Mononuclear cell (primary cell): ENCODE data around the gene CERS5. TPM values are rescaled to one million over a fixed set of nuclear protein-coding genes. Genes with fewer than 3 reads are reported as not detected.
A peak's percentile ranks its signal among the peaks of the same experiment; 100 is the strongest.

Experiments
- H3K27me3 ChIP-seq: 2 replicates; pipeline ENCODE4 v1.6.0; 2011; ENCODE audit warnings: low read length, control low read depth; ENCODE audit not compliant: insufficient read depth
- H3K4me1 ChIP-seq: 2 replicates; pipeline ENCODE4 v1.5.1; 2011; ENCODE audit warnings: mild to moderate bottlenecking, low read length, control low read depth; ENCODE audit not compliant: insufficient read depth
- H3K4me3 ChIP-seq: 2 replicates; pipeline ENCODE4 v1.5.1; 2011; ENCODE audit warnings: mild to moderate bottlenecking, low read length, moderate library complexity
- H3K9me3 ChIP-seq: 2 replicates; pipeline ENCODE4 v1.5.1; 2011; ENCODE audit warnings: low read depth, mild to moderate bottlenecking, control low read depth, low read length
- total RNA-seq: library from RNA; depleted of rRNA; stranded (reverse); fragments of >200 nt; gene quantifications from one replicate; pipeline ENCODE4 v1.2.3, GENCODE V29; 2012

Gene CERS5
- total RNA-seq, 1 donor, result 30.3 TPM

GRCh38 chr12:50127546-50127945 lies 39.6 kb downstream of the CERS5 start:
- Histone ChIP-seq H3K4me1 (peaks cover 8% of the 10 kb centered on the region), H3K27me3 (no peaks in the 10 kb centered on the region), H3K9me3 (no peaks in the 10 kb centered on the region), H3K4me3 (no peak overlapping the region)

GRCh38 chr12:50123203-50123602 lies 44.0 kb downstream of the CERS5 start:
- Histone ChIP-seq H3K4me1 (peaks cover 8% of the 10 kb centered on the region), H3K4me3 (no peak overlapping the region), H3K27me3 (no peaks in the 10 kb centered on the region), H3K9me3 (no peaks in the 10 kb centered on the region)

GRCh38 chr12:50121641-50122040 lies 45.5 kb downstream of the CERS5 start:
- Histone ChIP-seq H3K27me3 (no peaks in the 10 kb centered on the region), H3K4me3 (no peak overlapping the region), H3K9me3 (no peaks in the 10 kb centered on the region), H3K4me1 (peaks cover 8% of the 10 kb centered on the region)

GRCh38 chr12:50120953-50121352 lies 46.2 kb downstream of the CERS5 start:
- peaks cover 8% of the 10 kb centered on the region for H3K4me1 ChIP-seq
- H3K27me3 ChIP-seq, result no peaks in the 10 kb centered on the region
- H3K9me3 ChIP-seq, result no peaks in the 10 kb centered on the region
- no peak overlapping the region for H3K4me3 ChIP-seq

GRCh38 chr12:50120521-50120920 lies 46.6 kb downstream of the CERS5 start:
- H3K27me3 ChIP-seq, result no peaks in the 10 kb centered on the region
- H3K4me3 ChIP-seq, result no peak overlapping the region
- peaks cover 8% of the 10 kb centered on the region for H3K4me1 ChIP-seq
- H3K9me3 ChIP-seq, result no peaks in the 10 kb centered on the region

- H3K4me1 ChIP-seq, result peaks cover 5% of the 10 kb centered on the region
- no peak overlapping the region for H3K4me3 ChIP-seq
- no peaks in the 10 kb centered on the region for H3K27me3 ChIP-seq
- H3K9me3 ChIP-seq, result no peaks in the 10 kb centered on the region
Observed at GRCh38 chr12:50119387-50119786, 47.8 kb downstream of the CERS5 start.

GRCh38 chr12:50117057-50117622 lies 50.0 kb downstream of the CERS5 start:
- Histone ChIP-seq H3K9me3 (no peaks in the 10 kb centered on the region), H3K27me3 (no peaks in the 10 kb centered on the region), H3K4me1 (peaks cover 22% of the 10 kb centered on the region), H3K4me3 (no peak overlapping the region)

GRCh38 chr12:50112456-50113218 lies 54.5 kb downstream of the CERS5 start:
- Histone ChIP-seq H3K4me3 (peak overlapping the region; percentile 98), H3K9me3 (no peaks in the 10 kb centered on the region), H3K27me3 (no peaks in the 10 kb centered on the region), H3K4me1 (peaks cover 36% of the 10 kb centered on the region)

GRCh38 chr12:50111693-50112455 lies 55.3 kb downstream of the CERS5 start, which contains the start of gene COX14:
COX14 (plus strand) TSS chr12:50112236; CDS start chr12:50120044, 7,808 bp downstream.
- no peaks in the 10 kb centered on the region for H3K27me3 ChIP-seq
- peak within 1 kb of the TSS; percentile 98 for H3K4me3 ChIP-seq
- no peaks in the 10 kb centered on the region for H3K9me3 ChIP-seq
- H3K4me1 ChIP-seq, result peaks cover 36% of the 10 kb centered on the region

GRCh38 chr12:50111395-50111692 lies 55.8 kb downstream of the CERS5 start:
- H3K4me3 ChIP-seq, result no peak overlapping the region
- H3K9me3 ChIP-seq, result no peaks in the 10 kb centered on the region
- peaks cover 36% of the 10 kb centered on the region for H3K4me1 ChIP-seq
- H3K27me3 ChIP-seq, result no peaks in the 10 kb centered on the region

- no peaks in the 10 kb centered on the region for H3K27me3 ChIP-seq
- H3K4me3 ChIP-seq, result no peak overlapping the region
- H3K9me3 ChIP-seq, result no peaks in the 10 kb centered on the region
- peaks cover 36% of the 10 kb centered on the region for H3K4me1 ChIP-seq
Observed at GRCh38 chr12:50110762-50111351, 56.3 kb downstream of the CERS5 start.

- Histone ChIP-seq H3K4me3 (no peak overlapping the region), H3K4me1 (peaks cover 36% of the 10 kb centered on the region), H3K9me3 (no peaks in the 10 kb centered on the region), H3K27me3 (no peaks in the 10 kb centered on the region)
Observed at GRCh38 chr12:50110127-50110761, 56.9 kb downstream of the CERS5 start.

- no peaks in the 10 kb centered on the region for H3K9me3 ChIP-seq
- no peak overlapping the region for H3K4me3 ChIP-seq
- H3K4me1 ChIP-seq, result peaks cover 33% of the 10 kb centered on the region
- H3K27me3 ChIP-seq, result no peaks in the 10 kb centered on the region
Observed at GRCh38 chr12:50109319-50109718, 57.9 kb downstream of the CERS5 start.

- Histone ChIP-seq H3K4me3 (no peak overlapping the region), H3K4me1 (peaks cover 17% of the 10 kb centered on the region), H3K27me3 (no peaks in the 10 kb centered on the region), H3K9me3 (no peaks in the 10 kb centered on the region)
Observed at GRCh38 chr12:50107416-50108268, 59.5 kb downstream of the CERS5 start.
